Measurements from ENCODE around the gene ZC3H4. TPM values are rescaled to one million over a fixed set of nuclear protein-coding genes. Genes with fewer than 3 reads are reported as not detected.

Gene ZC3H4
- total and polyA plus RNA-seq, 12 donors = 5.7 to 45.0 (median 23.6) TPM

GRCh38 chr19:47122359-47123335 lies 9.1 kb upstream of the ZC3H4 start:
- Histone ChIP-seq H3K4me3 (no peak overlapping the region), H3K4me1 (replicated peaks in 1 of 2) (no peaks in the 10 kb centered on the region), H3K27me3 (no peaks in the 10 kb centered on the region), H3K27ac (no peak overlapping the region), H3K9me3 (replicated peaks in 1 of 3) (no peaks in the 10 kb centered on the region), H3K36me3 (replicated peaks in 1 of 2) (no peaks in the 10 kb centered on the region)
- TF ChIP-seq POLR2A (IDR thresholded peaks at IDR 0.05) (no peak), CTCF (IDR thresholded peaks at IDR 0.05) (no peak)
- DNase-seq = no peak
- intact Hi-C loops (cut with DNase I) = loop anchor here (5.0 to 10.0 kb wide), 2 partner anchors 85 to 88 kb away; no protein-coding TSS in a partner anchor
- 75 to 82% (median 80%) methylated on average over 14 of the region's 14 CpGs for WGBS, 4 donors

- no peak overlapping the region for H3K4me3 ChIP-seq
- 82 to 91% (median 84%) methylated on average over 6 of the region's 6 CpGs for WGBS, 4 donors
- no peak overlapping the region for H3K27ac ChIP-seq
- H3K9me3 ChIP-seq (replicated peaks in 1 of 3) = no peaks in the 10 kb centered on the region
- intact Hi-C loops (cut with DNase I) = loop anchor here (5.0 to 10.0 kb wide), 2 partner anchors 83 to 86 kb away; no protein-coding TSS in a partner anchor
- TF ChIP-seq POLR2A (IDR thresholded peaks at IDR 0.05) (no peak), CTCF (IDR thresholded peaks at IDR 0.05) (no peak)
- no peak for DNase-seq
- no peaks in the 10 kb centered on the region for H3K4me1 ChIP-seq (replicated peaks in 1 of 2)
- H3K27me3 ChIP-seq = no peaks in the 10 kb centered on the region
- no peaks in the 10 kb centered on the region for H3K36me3 ChIP-seq (replicated peaks in 1 of 2)
These were observed 7.0 kb upstream of the ZC3H4 start for GRCh38 chr19:47120470-47121067.

- TF ChIP-seq POLR2A (IDR thresholded peaks at IDR 0.05) (no peak), CTCF (IDR thresholded peaks at IDR 0.05) (no peak)
- intact Hi-C loops (cut with DNase I) = no loop called here
- no peaks in the 10 kb centered on the region for H3K36me3 ChIP-seq (replicated peaks in 1 of 2)
- H3K27me3 ChIP-seq = no peaks in the 10 kb centered on the region
- peak overlapping the region in 2 of 4 donors; percentile 81 to 99 for H3K4me3 ChIP-seq
- H3K4me1 ChIP-seq (replicated peaks in 1 of 2) = peaks cover 0 to 12% of the 10 kb centered on the region in 2 donors
- no peaks in the 10 kb centered on the region for H3K9me3 ChIP-seq (replicated peaks in 1 of 3)
- H3K27ac ChIP-seq = peak overlapping the region; percentile 97 to 100 (median 100)
- DNase-seq = no peak
- 52 to 59% (median 57%) methylated on average over 26 of the region's 26 CpGs for WGBS, 4 donors
These were observed 475 bp upstream of the ZC3H4 start for GRCh38 chr19:47113850-47114651.

All from adrenal gland (tissue), 12 donors.